Activated T-helper 1 cell treated with anti-CD3 and anti-CD28 coated beads, Interleukin-2, amount 50 U/mL, for 16 hours (primary cell): ENCODE measurements around the gene APBB2.
"Not testable (repeated sequence)": the region's sequence is repeated elsewhere in the genome, so short reads cannot be mapped to it uniquely, and the experiment has no call there.

Experiments used
- DNase-seq, 2 donors: peaks; one replicate each; pipeline ENCODE4 v3.0.0-alpha.2; 2020; ENCODE audit warnings: low read depth in 1 of 2, low spot score in 1 of 2

The APBB2 gene

DNA sequence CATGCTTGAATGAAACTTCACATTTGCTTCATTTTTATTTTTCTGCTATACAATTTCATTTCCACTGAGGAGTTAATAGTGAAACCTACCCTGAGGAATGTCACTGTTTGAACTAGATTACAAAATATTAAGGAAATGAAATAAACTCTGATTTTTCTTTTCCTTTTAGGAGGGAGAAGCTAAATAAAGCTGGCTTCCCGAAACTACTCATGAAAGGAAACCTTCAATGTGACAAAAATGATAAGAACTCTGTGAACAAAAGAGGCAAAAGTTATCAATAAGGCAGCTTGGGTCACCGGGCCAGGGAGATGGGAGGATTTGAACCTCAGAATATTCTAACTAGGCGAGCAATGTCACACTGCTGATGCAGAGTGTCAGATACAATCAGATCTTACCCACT lies 185.2 kb downstream of the APBB2 start:
- no peak for DNase-seq

DNA sequence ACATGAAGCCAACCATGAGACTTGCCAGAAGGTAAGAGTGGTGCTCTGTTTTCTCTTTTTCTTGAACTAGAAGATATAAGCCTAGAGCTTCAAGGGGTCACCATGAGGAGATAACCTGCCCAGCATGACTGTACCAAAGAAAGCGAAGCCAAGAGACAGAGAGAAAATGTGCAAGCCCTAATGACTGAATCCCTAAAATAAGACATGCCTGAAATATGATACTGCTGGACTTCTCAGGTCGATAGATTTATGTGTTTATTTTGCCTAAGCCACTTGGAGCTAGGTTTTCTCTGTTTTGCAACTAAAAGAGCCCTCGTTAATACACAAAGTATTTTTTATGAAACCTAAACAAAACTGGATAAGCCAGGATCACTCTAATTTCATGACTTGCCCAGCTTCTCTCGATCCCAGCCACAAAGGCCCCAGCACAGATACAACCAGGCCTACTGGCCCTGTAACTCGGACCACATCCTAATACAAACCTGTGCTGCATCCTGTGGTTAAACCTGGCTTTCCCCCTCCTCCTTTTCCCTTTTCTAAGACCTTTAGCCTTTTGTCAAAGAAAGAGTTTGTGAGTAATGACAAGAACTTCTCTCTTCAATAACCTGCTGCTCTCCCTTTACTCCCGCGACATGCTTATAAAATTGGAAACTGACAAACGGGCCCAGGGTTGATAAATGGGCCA lies 185.8 kb downstream of the APBB2 start:
- DNase-seq, result no peak

GRCh38 chr4:41026971-41027370 lies 187.4 kb downstream of the APBB2 start:
- no peak for DNase-seq

DNA sequence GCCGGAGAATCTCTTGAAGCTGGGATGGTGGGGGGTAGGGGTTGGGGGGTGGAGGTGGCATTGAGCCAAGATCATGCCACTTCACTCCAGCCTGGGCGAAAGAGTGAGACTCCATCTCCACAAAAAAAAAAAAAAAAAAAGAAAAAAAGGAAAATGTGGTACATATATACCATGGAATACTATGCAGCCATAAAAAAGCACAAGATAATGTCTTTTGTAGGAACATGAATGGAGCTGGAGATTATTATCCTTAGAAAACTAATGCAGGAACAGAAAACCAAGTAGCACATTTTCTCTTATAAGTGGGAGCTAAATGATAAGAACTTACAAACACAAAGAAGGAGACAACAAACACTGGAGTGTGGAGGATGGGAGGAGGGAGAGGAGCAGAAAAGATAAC lies 188.5 kb downstream of the APBB2 start:
- no peak for DNase-seq

DNA sequence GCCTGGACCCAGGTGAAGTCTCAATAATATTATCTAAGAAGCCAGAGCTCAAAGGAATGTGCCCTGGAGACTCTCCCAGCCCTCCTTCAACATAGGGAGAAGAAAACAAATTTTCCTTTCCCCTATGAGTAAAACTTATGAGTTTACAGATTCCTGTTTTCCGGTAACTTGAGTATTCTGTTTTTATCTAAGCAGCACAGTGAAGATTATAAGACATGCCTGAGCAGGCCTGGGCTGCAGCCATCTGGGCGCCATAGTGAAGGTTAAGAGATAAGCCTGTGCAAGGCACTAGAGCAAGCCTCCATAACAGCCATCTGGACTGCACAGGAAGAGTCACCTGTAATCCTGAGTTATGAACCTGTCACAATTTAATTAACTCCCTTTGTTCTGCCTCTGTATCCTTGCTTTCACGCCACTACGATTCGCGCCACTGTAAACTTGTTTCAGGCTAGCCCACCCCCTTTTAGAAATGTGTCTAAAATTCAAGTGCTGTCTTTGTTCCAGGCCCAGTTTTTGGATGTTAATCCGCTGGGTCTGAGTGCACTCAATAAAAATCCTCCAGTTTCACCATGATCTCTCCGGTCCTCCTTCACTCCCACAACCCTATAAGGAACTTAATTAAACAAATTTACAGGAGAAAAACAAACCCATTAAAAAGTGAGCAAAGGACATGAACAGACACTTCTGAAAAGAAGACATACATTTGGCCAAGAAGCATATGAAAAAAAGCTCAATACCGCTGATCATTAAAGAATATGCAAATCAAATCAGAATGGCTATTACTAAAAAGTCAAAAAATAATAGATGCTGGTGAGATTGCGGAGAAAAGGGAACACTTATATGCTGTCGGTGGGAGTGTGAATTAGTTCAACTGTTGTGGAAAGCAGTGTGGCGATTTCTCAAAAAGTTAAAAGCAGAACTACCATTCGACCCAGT lies 189.5 kb downstream of the APBB2 start:
- DNase-seq, result no peak

GRCh38 chr4:41022116-41022515 lies 192.2 kb downstream of the APBB2 start:
- DNase-seq, result no peak

DNA sequence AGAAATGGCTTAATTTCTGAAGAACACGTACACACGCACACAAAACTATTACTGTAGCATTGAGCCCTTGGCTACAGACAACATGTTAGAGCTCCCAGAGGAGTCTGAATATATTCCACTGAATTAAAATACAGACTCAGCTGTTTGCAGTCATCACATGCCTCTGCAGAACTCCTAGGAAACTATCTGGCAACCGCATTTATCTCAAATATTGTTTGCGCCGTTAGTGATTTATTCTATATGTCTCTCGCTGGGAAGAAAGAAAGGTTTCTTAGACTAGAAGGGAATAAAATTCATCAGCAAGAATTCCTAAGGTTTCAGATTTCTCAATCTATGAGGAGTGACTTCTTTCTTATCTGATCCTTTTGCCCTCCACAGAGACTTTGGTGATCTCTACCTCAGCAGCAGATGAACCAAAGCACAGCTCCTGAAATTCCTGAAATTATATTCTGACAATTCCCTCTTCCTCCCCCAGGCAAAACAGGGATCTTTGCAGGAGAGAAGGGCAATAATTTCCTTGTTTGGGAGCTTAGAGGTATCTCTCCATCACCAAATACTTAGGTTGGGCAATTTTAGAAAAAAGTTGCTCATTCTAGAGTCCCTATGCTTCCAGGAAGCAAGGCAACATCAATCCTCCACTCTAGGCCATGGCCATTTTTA lies 199.2 kb downstream of the APBB2 start:
- DNase-seq, result no peak

DNA sequence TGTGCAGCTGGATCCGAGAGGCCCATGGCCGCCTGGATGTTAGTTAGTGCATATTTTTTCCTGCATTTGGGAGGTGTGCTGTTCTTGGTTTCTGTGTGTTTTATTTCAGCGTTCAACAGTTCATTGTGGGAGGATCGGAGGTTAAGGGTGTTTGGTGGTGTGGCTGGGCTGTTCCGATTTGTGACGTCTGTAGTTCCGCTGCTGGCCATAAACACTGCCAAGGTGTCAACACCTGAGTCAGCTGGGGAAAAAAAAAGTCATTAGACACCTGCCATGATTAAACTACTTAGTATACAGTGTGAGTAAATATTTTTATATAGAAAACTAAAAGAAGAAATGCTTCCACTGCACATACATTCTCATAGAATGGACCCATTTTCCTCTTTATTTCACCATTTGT lies 200.2 kb downstream of the APBB2 start:
- DNase-seq, result no peak

DNA sequence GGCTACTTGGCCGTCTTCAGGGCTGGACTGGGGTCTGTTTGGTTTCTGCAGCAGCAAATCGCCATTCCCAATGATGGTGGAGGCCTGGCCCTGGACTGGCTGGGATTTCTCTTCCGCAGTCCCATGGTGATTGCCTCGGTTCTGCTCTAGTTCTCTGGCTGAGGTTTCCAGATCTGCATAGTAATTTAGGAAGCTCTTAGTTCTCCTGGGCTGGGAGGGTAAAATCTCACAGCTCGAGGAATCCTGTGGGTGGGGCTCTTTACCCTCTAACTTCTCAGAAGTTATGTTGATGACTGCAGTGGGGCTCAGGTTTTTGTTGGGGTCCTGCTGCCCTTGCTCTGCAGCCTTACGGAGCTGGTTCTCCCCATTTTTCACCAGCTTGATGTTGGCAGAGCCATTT lies 200.6 kb downstream of the APBB2 start:
- no peak for DNase-seq

DNA sequence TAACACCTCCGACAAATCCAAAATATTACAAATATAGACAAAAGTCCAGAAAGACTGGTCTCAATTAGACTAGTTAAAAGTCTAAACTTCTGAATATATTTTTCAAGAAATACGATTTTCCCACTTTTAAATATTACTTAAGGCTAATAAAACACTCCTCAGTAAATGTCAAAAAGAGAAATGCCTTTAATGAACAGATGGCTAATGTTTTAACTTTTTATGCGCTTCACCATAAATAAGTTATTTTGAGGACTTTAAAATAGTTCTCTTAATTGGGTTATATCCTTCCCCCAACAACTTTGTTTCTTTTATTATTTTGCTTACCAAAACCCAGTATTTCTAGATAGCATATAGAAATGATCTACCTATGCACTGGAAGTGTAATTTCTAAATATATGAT lies 201.4 kb downstream of the APBB2 start:
- DNase-seq, result no peak

- no peak for DNase-seq
Observed at GRCh38 chr4:41012293-41012692, 202.0 kb downstream of the APBB2 start.

DNA sequence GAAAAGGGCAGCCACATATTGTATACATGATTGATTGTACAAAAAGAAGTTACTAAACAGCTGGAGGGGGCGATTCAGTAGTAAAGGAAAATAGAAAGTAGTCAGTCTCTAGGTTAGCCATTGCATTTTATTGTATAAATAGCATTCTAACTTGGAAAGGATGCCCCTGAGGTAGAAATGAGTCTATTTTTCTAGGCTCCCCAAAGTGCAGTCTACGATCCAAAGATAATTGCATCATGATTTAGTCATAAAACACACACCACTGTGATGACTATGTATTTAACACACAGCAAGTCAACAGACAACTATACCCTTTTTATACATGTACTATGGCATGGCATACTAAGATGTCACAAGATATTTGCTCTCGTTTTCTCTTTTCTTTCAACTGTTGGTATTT lies 204.9 kb downstream of the APBB2 start:
- no peak for DNase-seq

DNA sequence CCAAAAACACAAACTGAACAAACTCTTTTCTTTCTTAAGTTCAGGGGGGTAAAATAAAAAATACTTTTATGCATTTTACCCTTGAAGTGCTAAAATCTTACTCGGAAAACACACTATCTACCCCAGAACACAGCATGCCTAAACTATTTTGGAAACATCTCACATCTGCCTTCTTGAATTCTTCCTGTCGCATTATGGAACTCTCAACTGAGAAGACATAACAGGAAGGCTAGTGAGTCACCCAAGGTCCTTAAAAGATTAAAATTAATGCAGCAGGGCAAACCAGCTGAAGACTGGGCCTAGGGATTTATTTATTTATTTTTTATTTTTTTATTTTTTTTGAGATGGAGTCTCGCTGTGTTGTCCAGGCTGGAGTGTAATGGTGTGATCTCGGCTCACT lies 208.2 kb downstream of the APBB2 start:
- DNase-seq, result no peak

GRCh38 chr4:41002309-41002708 lies 212.0 kb downstream of the APBB2 start:
- no peak for DNase-seq

- no peak for DNase-seq
Observed at GRCh38 chr4:41000356-41000755, 214.0 kb downstream of the APBB2 start.

DNA sequence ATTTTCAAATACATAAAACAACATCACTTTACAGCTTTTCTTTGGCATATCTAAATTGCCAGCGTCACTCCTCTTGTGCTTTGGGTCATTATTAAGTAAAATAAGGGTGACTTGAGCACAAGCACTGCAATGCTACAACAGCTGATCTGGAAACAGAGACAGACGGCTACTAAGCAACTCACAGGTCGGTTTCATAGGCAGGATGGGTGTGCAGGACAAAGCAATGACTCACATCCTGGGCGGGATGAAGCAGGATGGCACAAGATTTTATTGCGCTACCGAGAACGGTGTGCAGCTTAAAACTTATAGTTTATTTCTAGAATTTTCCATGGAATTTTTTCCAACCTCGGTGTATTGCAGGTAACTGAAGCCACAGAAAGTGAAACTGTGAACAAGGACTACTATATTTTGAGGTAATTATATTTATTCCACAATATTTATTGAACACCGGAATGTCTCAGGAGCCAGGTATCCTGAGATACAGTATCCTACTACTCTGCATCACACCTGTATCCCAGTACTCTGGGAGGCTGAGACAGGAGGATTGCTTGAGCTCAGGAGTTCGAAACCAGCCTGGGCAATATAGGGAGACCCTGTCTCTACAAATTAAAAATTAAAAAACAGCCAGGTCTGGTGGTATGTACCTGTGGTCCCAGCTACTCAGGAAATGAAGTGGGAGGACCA lies 215.5 kb downstream of the APBB2 start:
- DNase-seq, result no peak

- no peak for DNase-seq
Observed at GRCh38 chr4:40995850-40996249, 218.5 kb downstream of the APBB2 start.

- not testable (repeated sequence) for DNase-seq
Observed at GRCh38 chr4:40994321-40994720, 220.0 kb downstream of the APBB2 start.

- DNase-seq, result not testable (repeated sequence)
Observed at GRCh38 chr4:40993296-40993693, 221.0 kb downstream of the APBB2 start.

- no peak for DNase-seq
Observed at GRCh38 chr4:40992472-40993295, 221.7 kb downstream of the APBB2 start.

GRCh38 chr4:40991908-40992307 lies 222.4 kb downstream of the APBB2 start:
- DNase-seq, result no peak
